HG03196 (cell line): ENCODE results near the gene TMEM181.

Experiments
- ATAC-seq: cut with Tn5 transposase; IDR thresholded peaks from one replicate; pipeline ENCODE4 v1.9.1; 2021; ENCODE audit not compliant: unreplicated experiment

TMEM181 gene

DNA sequence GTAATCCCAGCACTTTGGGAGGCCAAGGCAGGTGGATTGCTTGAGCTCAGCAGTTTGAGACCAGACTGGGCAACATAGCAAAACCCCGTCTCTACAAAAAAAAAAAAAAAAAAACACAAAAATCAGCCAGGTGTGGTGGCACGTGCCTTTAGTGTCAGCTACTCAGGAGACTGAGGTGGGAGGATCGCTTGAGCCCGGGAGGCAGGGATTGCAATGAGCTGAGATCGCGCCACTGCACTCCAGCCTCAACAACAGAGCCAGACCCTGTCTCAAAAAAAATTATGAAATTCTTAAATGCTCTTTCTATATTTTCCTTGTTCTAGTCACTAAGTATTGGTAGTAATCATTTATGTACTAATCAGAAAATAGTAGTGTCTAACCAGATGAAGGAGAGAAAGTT is 120.6 kb downstream of the TMEM181 start:
- no peak for ATAC-seq

DNA sequence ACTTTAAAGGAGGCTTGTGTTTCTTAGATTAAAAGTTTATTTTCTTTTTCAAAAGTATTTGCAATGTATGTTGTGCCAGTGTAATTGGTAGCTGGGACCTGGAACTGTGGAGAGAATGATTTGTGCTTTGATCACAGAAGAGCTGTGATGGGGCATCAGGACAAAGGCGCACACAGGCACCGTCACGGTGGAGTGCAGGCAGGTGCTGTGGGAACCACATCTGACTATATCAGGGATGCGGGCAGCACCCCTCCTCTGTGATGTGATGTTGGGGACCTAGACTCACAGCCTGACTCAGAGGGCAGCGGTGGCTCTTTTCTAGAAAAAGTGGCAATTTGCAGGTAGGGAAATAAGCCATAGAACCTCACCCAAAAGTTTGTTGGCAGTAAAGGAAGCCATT is 124.4 kb downstream of the TMEM181 start:
- no peak for ATAC-seq

DNA sequence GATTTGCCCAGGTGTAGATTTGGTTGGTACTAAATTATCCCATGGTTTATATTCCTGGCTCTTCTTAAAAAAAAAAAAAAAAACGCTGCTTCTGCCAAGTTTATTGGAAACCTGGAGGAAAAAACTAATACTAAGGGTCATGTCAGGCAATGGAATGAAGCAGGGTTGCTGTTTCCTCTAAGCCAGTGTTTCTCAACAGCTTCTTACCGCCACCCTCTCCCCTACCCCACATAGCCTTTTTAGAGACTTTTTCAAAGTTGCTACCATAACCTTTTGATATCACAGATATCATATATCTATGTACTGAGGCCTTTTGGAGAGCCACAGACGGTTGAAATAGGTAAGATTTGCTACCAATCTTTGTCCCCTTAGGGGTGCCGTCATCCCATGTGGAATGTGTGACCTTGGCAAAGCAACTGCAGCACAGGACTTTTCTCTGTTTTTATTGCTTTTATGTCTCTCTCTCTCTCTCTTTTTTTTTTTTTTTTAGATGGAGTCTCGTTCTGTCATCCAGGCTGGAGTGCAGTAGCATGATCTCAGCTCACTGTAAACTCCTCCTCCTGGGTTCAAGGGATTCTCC is 124.9 kb downstream of the TMEM181 start:
- ATAC-seq, result no peak
